Type B pancreatic cell (in vitro differentiated cells): ENCODE measurements around the gene RNF215. TPM values are rescaled to one million over a fixed set of nuclear protein-coding genes. Genes with fewer than 3 reads are reported as not detected.
A peak's percentile ranks its signal among the peaks of the same experiment; 100 is the strongest.

Experiments
- DNase-seq: peaks from one replicate; pipeline ENCODE4 v3.0.0; 2021; ENCODE audit warnings: mixed read lengths; ENCODE audit not compliant: unreplicated experiment; ENCODE audit errors: extremely low spot score
- H3K27ac Mint-ChIP-seq: 2 replicates; pipeline ENCODE4 v1.8.0; 2021; ENCODE audit warnings: mild to moderate bottlenecking, mixed read lengths
- H3K27me3 Mint-ChIP-seq: 2 replicates; pipeline ENCODE4 v1.8.0; 2021; ENCODE audit warnings: mixed read lengths
- H3K36me3 Mint-ChIP-seq: 2 replicates; pipeline ENCODE4 v1.8.0; 2021; ENCODE audit warnings: mixed read lengths
- H3K4me1 Mint-ChIP-seq: one replicate; pipeline ENCODE4 v1.8.0; 2021; ENCODE audit warnings: mixed read lengths; ENCODE audit not compliant: unreplicated experiment
- H3K4me3 Mint-ChIP-seq: 2 replicates; pipeline ENCODE4 v1.8.0; 2021; ENCODE audit warnings: mild to moderate bottlenecking, mixed read lengths
- H3K9me3 Mint-ChIP-seq: 2 replicates; pipeline ENCODE4 v1.8.0; 2021; ENCODE audit warnings: mixed read lengths
- CTCF ChIP-seq: fragments of 200-600 bp; sonication (generic); conservative IDR thresholded peaks from 2 replicates; pipeline ENCODE4 v1.5.0; 2021; ENCODE audit warnings: antibody characterized with exemption, mild to moderate bottlenecking
- total RNA-seq: library from RNA; stranded (reverse); gene quantifications from 2 replicates; pipeline ENCODE4 v1.2.1, GENCODE V29; 2021; ENCODE audit warnings: low replicate concordance

Gene RNF215
- total RNA-seq, 1 donor from 2014 or later: 29.2 TPM

- Mint-ChIP-seq H3K4me3 (no peak overlapping the region), H3K36me3 (peaks cover 5% of the 10 kb centered on the region), H3K9me3 (no peaks in the 10 kb centered on the region), H3K27me3 (no peaks in the 10 kb centered on the region), H3K4me1 (peaks cover 14% of the 10 kb centered on the region), H3K27ac (peak overlapping the region; percentile 89)
- no peak for TF ChIP-seq CTCF
- DNase-seq: no peak
Measured at GRCh38 chr22:30362651-30363281, 24.4 kb downstream of the RNF215 start.

DNA sequence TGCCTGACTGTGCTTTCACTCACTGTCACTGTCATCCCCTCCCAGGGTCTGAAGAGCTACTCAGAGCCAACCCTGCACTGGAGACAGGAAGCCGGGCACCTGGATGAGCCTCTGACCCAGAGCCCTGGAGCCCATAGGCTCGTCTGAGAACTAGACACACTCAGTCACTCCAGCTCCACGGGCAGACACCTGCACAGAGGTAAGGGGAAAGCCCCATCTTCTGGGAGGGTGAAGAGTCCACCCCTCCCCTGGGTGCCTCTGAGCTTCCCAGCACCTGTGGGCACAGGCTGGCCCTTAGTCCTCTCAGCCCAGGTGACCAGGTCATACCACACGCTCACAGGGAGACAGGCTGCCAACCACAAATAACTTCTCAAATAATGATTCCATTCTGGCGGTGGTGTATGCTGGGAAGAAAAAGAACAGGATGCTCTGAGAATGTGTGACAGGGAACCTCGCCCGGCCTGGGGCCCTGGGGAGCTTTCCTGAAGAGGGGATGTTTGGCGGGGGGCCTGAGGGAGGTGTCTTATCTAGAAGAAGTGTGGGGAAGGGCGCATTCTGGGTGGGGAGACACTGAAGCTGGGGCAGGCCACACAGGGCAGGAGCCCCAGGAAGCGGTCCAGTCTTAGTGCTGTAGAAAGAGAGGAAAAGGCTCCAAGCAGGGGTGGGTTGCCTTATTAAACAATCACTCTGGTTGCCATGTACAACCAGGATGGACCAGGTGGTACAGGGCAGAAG lies 25.1 kb downstream of the RNF215 start:
- peaks cover 14% of the 10 kb centered on the region for H3K4me1 Mint-ChIP-seq
- no peaks in the 10 kb centered on the region for H3K27me3 Mint-ChIP-seq
- H3K36me3 Mint-ChIP-seq: peaks cover 5% of the 10 kb centered on the region
- no peak for TF ChIP-seq CTCF
- no peak for DNase-seq
- no peaks in the 10 kb centered on the region for H3K9me3 Mint-ChIP-seq
- peak overlapping the region; percentile 20 for H3K4me3 Mint-ChIP-seq
- peak overlapping the region; percentile 89 for H3K27ac Mint-ChIP-seq

DNA sequence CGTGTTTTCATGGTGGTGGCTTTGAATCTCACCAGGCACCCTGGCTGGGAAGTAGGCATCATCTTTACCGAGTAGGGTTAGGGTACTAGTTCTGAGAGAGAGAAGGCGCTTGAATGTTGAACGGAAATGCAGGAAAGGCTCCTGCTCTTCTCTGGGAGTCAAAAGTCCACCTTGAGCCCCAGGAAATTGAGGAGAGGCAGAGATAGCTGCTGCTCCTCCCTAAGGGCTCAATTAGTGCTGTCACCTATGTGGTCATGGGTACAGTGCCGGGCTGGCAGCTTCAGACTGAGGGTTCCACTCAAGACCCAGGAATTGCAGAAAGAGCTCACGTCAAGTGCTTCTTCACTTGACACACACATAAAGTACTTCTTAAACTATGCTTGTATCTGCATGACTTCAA lies 28.7 kb downstream of the RNF215 start:
- Mint-ChIP-seq H3K4me1 (peaks cover 35% of the 10 kb centered on the region), H3K9me3 (no peaks in the 10 kb centered on the region), H3K27me3 (no peaks in the 10 kb centered on the region), H3K4me3 (peak overlapping the region; percentile 99), H3K36me3 (peaks cover 12% of the 10 kb centered on the region), H3K27ac (peak overlapping the region; percentile 90)
- no peak for TF ChIP-seq CTCF
- DNase-seq: no peak

- peak overlapping the region; percentile 99 for H3K27ac Mint-ChIP-seq
- no peaks in the 10 kb centered on the region for H3K9me3 Mint-ChIP-seq
- H3K36me3 Mint-ChIP-seq: peaks cover 12% of the 10 kb centered on the region
- no peak for TF ChIP-seq CTCF
- no peaks in the 10 kb centered on the region for H3K27me3 Mint-ChIP-seq
- peak overlapping the region; percentile 99 for H3K4me3 Mint-ChIP-seq
- no peak for DNase-seq
- peaks cover 37% of the 10 kb centered on the region for H3K4me1 Mint-ChIP-seq
Measured at GRCh38 chr22:30357650-30358215, 29.5 kb downstream of the RNF215 start.

- no peak for DNase-seq
- H3K27ac Mint-ChIP-seq: peak overlapping the region; percentile 99
- no peaks in the 10 kb centered on the region for H3K9me3 Mint-ChIP-seq
Measured at GRCh38 chr22:30357236-30357570, 30.0 kb downstream of the RNF215 start.

More at GRCh38 chr22:30357236-30357570, 30.0 kb downstream of the RNF215 start:
- H3K4me1 Mint-ChIP-seq: peaks cover 32% of the 10 kb centered on the region
- H3K27me3 Mint-ChIP-seq: no peaks in the 10 kb centered on the region
- peaks cover 8% of the 10 kb centered on the region for H3K36me3 Mint-ChIP-seq
- peak overlapping the region; percentile 99 for H3K4me3 Mint-ChIP-seq
- no peak for TF ChIP-seq CTCF
